D341Med (cell line): ENCODE measurements around the gene CLK2.
"Not testable (repeated sequence)": the region's sequence is repeated elsewhere in the genome, so short reads cannot be mapped to it uniquely, and the experiment has no call there.

ENCODE experiments used
- DNase-seq: peaks from one replicate; pipeline ENCODE4 v3.0.0; 2012; ENCODE audit warnings: low spot score

CLK2 gene

GRCh38 chr1:155296661-155297060 lies 23.4 kb upstream of the CLK2 start:
- no peak for DNase-seq

- no peak for DNase-seq
Observed at GRCh38 chr1:155295942-155296267, 22.6 kb upstream of the CLK2 start.

- DNase-seq = no peak
Observed at GRCh38 chr1:155295183-155295941, 22.1 kb upstream of the CLK2 start.

GRCh38 chr1:155294520-155295182 lies 21.3 kb upstream of the CLK2 start:
- no peak for DNase-seq

- DNase-seq = no peak
Observed at GRCh38 chr1:155293086-155293749, 19.9 kb upstream of the CLK2 start.

- DNase-seq = not testable (repeated sequence)
Observed at GRCh38 chr1:155291006-155291405, 17.7 kb upstream of the CLK2 start.

- DNase-seq = no peak
Observed at GRCh38 chr1:155287987-155288543, 14.8 kb upstream of the CLK2 start.

GRCh38 chr1:155286544-155286943 lies 13.2 kb upstream of the CLK2 start:
- DNase-seq = no peak

GRCh38 chr1:155285631-155286044 lies 12.3 kb upstream of the CLK2 start:
- DNase-seq = no peak

GRCh38 chr1:155285063-155285462 lies 11.8 kb upstream of the CLK2 start:
- no peak for DNase-seq

GRCh38 chr1:155284476-155284875 lies 11.2 kb upstream of the CLK2 start:
- DNase-seq = no peak

- no peak for DNase-seq
Observed at GRCh38 chr1:155282488-155283091, 9.3 kb upstream of the CLK2 start.

- DNase-seq = no peak
Observed at GRCh38 chr1:155279268-155279667, 6.0 kb upstream of the CLK2 start.

- DNase-seq = no peak
Observed at GRCh38 chr1:155278689-155279160, 5.4 kb upstream of the CLK2 start.

GRCh38 chr1:155277902-155278688 lies 4.8 kb upstream of the CLK2 start:
- DNase-seq = peak; percentile 81

GRCh38 chr1:155277070-155277901 lies 4.0 kb upstream of the CLK2 start, which contains the start of gene HCN3:
Gene HCN3, plus strand, starts transcription at chr1:155277463. Its CDS starts 128 bp downstream, at chr1:155277591.
- DNase-seq = peak; percentile 99

GRCh38 chr1:155272466-155273342 lies 600 bp downstream of the CLK2 start:
- DNase-seq = peak; percentile 84

- no peak for DNase-seq
Observed at GRCh38 chr1:155269381-155269780, 3.9 kb downstream of the CLK2 start.

GRCh38 chr1:155268630-155269029 lies 4.7 kb downstream of the CLK2 start:
- DNase-seq = no peak
